IgD-negative memory B cell (primary cell): Measurements from ENCODE around the gene ARSG. TPM values are rescaled to one million over a fixed set of nuclear protein-coding genes. Genes with fewer than 3 reads are reported as not detected.
A peak's percentile ranks its signal among the peaks of the same experiment; 100 is the strongest.
"Not testable (repeated sequence)": the region's sequence is repeated elsewhere in the genome, so short reads cannot be mapped to it uniquely, and the experiment has no call there.

Experiments
- H3K27ac Mint-ChIP-seq, 3 donors: one replicate each; pipeline ENCODE4 v1.8.0; 2020 to 2022; ENCODE audit warnings: mild to moderate bottlenecking in 3 of 3, mixed read lengths in 3 of 3, moderate library complexity in 1 of 3
- H3K27me3 Mint-ChIP-seq: one replicate; pipeline ENCODE4 v1.8.0; 2021; ENCODE audit warnings: mixed read lengths
- H3K36me3 Mint-ChIP-seq: one replicate; pipeline ENCODE4 v1.8.0; 2020; ENCODE audit warnings: mild to moderate bottlenecking, mixed read lengths
- H3K4me1 Mint-ChIP-seq, 3 donors: one replicate each; pipeline ENCODE4 v1.8.0; 2020 to 2022; ENCODE audit warnings: mixed read lengths in 3 of 3, mild to moderate bottlenecking in 1 of 3
- H3K4me3 Mint-ChIP-seq, 4 donors: one replicate each; pipeline ENCODE4 v1.8.0; 2020 to 2022; ENCODE audit warnings: mild to moderate bottlenecking in 4 of 4, mixed read lengths in 4 of 4, moderate library complexity in 3 of 4
- H3K9me3 Mint-ChIP-seq, 3 donors: one replicate each; pipeline ENCODE4 v1.8.0; 2020 to 2021; ENCODE audit warnings: mixed read lengths in 3 of 3, mild to moderate bottlenecking in 1 of 3
- polyA plus RNA-seq: library from polyadenylated mRNA; unstranded; fragments of 300-500 nt; fragmentation: Illumina TruSeq; gene quantifications from one replicate; pipeline ENCODE4 v1.2.3, GENCODE V29; 2021

The ARSG gene
- 10.6 TPM for polyA plus RNA-seq

DNA sequence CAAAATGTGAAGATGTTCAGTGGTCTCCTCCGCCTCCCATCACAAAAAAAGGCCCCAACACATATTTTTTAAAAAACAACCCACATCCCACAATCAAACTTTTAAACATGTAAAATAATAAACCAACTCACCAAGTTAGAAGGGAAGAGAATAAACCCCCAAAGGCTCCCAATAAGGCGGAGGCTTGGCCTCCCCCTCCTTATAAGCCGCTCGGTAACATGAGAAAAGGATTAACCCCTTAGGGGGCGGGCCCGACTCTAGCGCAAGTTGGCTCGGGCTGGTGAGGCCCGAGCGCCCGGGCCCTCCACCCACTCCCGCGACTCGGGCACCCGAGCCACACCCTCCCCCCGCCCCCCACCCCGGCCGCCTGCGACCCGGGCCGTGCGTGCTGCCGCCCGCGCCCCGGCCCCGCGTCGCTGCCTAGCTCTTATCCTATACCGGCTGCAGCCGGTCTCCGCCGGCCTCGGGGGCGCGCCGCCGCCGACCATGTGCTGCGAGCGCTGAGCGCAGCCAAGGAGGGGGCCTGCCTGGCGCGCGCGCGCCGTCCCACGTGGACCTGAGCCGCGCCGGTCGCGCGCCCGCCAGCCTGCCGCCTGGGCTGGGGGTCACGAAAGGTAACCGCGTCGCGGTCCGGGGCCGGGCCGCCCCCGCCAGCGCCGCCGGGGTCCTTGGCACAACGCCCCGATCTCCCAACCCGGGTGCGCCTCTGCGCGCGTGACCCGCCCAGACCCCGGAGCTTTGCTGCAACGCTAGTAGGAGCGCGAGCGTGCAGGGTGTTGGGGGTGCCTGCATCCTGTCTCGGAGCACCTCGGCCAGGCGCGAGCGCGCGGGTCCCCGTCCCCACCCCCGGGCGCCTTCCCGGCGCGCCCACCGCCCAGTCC, at the start of gene ARSG, which contains the start of gene SLC16A6:
ARSG (plus strand) TSS at position 541 of the 881 bp plus-strand sequence. CDS start 15,999 bp downstream, outside the sequence.
SLC16A6 (minus strand) TSS at position 173 of the 881 bp plus-strand sequence. CDS start 12,807 bp downstream, outside the sequence.
- H3K4me1 Mint-ChIP-seq, result peaks cover 31 to 34% (median 33%) of the 10 kb centered on the region in 3 donors
- H3K4me3 Mint-ChIP-seq, result peak within 1 kb of the TSS; percentile 79 to 99 (median 92)
- no peaks in the 10 kb centered on the region for H3K27me3 Mint-ChIP-seq
- peak within 1 kb of the TSS; percentile 91 to 98 (median 97) for H3K27ac Mint-ChIP-seq
- no peaks in the 10 kb centered on the region for H3K36me3 Mint-ChIP-seq
- H3K9me3 Mint-ChIP-seq, result no peaks in the 10 kb centered on the region

DNA sequence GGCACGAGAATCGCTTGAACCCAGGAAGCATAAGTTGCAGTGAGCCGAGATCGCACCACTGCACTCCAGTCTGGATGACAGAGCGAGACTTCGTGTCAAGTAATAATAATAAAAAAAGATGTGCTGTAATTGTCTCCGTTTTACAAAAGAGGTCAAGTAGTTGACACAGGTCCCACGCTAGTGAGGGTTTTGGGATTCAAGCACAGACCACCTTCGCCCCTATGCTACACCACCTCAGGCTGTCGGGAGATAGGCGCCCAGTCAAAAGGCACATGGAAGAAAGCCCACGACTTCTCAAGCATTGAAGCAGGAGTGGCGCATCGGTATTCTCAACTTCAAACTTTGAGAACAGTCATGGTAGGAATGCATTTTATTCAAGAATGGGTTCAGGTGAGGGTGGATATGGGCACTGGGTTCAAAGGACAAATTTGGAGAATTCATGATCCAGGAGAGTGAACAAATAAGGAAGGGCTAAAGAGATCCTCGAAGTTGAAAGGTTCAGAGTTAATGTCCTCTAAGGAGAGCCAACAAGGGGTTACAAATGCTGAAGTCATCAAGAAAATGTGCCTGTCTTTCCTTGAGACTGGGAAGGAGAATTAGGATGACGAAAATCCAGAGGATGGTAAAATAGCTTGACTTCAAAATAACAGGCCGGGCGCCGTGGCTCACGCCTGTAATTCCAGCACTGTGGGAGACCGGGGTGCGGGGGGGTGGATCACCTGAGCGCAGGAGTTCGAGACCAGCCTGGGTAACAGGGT, 44.8 kb upstream of the ARSG start:
- H3K9me3 Mint-ChIP-seq, result no peaks in the 10 kb centered on the region
- H3K4me3 Mint-ChIP-seq, result peak overlapping the region; percentile 68 to 98 (median 94)
- H3K36me3 Mint-ChIP-seq, result peaks cover 4% of the 10 kb centered on the region
- H3K4me1 Mint-ChIP-seq, result peaks cover 25 to 32% (median 28%) of the 10 kb centered on the region in 3 donors
- no peaks in the 10 kb centered on the region for H3K27me3 Mint-ChIP-seq
- H3K27ac Mint-ChIP-seq, result peak overlapping the region; percentile 97 to 99 (median 98)

DNA sequence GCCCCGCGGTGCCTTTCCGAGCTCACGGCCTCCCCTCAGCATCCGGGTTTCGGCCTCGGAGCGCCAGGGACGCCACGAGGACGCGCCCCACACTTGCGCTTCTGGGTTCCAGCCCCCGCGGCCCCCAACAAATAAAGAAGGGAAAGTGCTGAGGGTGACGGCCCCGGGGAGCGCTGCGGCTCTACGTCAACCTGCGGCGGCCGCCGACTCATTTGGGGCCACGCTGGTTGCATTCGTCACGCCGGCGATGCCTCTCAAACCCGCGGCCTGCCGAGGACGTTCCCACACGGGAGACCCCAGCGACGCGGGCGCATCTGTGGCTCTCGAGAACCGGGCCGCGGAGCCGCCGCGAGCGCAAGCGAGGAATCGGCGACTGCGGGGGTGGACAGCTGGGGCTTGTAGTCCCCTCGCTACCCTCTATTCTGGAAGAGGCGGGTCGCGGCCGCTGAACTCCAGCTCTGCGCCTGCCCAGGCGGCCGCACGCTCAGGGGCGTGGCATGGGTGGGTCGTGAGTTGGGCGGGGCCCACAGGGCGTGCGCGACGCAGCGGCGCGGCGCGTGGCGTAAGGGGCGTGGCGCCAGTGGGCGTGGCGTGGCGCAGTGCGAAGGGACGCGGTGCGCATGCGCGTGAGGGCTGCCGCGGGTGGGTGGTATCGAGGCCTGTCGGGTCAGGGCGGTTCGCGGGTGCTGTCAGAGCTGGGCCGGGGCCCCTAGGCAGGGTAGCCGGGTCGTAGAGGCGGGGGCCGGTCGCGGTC, 43.7 kb upstream of the ARSG start, which contains the start of gene AMZ2:
AMZ2 (plus strand) TSS at position 599 of the 754 bp plus-strand sequence. CDS start 2,145 bp downstream, outside the sequence.
- Mint-ChIP-seq H3K4me1 (peaks cover 27 to 32% (median 28%) of the 10 kb centered on the region in 3 donors), H3K27me3 (no peaks in the 10 kb centered on the region), H3K27ac (peak within 1 kb of the TSS; percentile 98 to 99 (median 99)), H3K36me3 (peaks cover 4% of the 10 kb centered on the region), H3K4me3 (peak within 1 kb of the TSS; percentile 91 to 98 (median 94)), H3K9me3 (no peaks in the 10 kb centered on the region)

DNA sequence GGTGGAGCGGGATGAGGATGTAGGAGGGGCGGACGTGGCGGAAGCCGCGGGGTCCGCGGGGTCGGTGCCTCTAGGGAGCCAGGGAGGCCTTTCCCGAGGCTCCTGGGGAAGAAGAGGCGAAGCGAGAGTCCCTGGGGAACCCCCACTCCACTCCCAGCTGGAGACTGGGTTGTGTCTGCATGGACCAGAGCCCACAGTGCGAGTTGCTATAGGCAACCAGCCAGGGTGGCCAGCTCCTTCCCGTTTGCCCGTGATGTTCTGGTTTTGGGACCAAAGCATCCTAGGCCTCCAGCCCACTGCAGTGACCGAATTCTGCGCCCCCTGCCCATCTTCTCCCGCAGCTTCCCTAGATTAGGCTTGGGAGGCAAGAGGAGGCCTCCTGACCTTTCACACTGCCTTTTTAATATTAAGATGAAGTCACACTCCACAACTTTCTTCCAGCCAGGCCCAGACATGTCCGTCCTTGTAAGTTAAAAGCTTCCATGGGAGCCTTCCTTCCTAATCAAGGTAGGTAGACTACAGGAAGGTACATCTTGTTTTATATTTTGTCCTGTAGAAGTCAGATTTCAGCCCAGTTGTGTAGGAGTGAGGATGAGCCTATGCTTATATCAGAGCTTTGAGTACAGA, 43.0 kb upstream of the ARSG start:
- Mint-ChIP-seq H3K9me3 (no peaks in the 10 kb centered on the region), H3K36me3 (peaks cover 4% of the 10 kb centered on the region), H3K27me3 (no peaks in the 10 kb centered on the region), H3K4me3 (peak overlapping the region; percentile 91 to 98 (median 94)), H3K27ac (peak overlapping the region; percentile 98 to 99 (median 99)), H3K4me1 (peaks cover 32 to 37% (median 33%) of the 10 kb centered on the region in 3 donors)

DNA sequence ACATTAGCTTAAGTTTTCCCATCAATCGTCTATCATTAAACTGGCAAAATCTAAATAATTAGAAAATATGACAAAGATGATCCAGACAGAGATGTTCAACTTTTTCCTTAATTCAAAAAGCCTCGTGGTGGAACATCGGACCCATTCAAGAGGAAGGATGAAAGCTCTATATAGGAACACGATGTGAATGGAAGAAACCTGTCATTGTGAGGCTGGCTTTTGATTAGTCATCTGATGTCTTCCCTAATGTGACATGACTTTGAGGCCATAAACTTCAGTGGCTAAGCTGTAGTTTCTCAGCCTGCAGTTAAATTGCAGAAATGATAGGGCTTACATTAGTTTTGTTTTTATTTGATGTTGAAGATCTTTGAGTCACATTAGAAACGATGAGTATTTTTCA, 42.4 kb upstream of the ARSG start:
- H3K4me3 Mint-ChIP-seq, result peak overlapping the region; percentile 91 to 98 (median 94)
- peaks cover 2% of the 10 kb centered on the region for H3K36me3 Mint-ChIP-seq
- H3K27ac Mint-ChIP-seq, result peak overlapping the region; percentile 98 to 99 (median 99)
- peaks cover 32 to 36% (median 34%) of the 10 kb centered on the region in 3 donors for H3K4me1 Mint-ChIP-seq
- H3K9me3 Mint-ChIP-seq, result no peaks in the 10 kb centered on the region
- H3K27me3 Mint-ChIP-seq, result no peaks in the 10 kb centered on the region

DNA sequence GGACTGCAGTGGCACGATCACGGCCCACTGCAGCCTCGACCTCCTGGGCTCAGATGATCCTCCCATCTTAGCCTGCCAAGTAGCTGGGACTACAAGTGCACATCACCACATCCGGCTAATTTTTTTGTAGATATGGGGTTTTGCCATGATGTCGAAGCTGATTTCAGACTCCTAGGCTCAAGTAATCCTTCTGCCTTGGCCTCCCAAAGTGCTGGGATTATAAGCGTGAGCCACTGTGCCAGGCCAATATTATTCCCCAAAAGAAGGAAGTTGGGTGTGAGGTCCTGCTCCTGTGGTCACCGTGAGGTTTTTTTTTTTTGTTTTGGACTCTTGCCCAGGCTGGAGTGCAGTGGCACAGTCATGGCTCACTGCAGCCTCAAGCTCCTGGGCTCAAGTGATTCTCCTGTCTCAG, 41.9 kb upstream of the ARSG start:
- Mint-ChIP-seq H3K4me1 (peaks cover 36 to 40% (median 39%) of the 10 kb centered on the region in 3 donors), H3K27me3 (no peaks in the 10 kb centered on the region), H3K27ac (peak overlapping the region; percentile 98 to 99 (median 99)), H3K4me3 (peak overlapping the region; percentile 91 to 98 (median 94)), H3K36me3 (peaks cover 3% of the 10 kb centered on the region), H3K9me3 (no peaks in the 10 kb centered on the region)

DNA sequence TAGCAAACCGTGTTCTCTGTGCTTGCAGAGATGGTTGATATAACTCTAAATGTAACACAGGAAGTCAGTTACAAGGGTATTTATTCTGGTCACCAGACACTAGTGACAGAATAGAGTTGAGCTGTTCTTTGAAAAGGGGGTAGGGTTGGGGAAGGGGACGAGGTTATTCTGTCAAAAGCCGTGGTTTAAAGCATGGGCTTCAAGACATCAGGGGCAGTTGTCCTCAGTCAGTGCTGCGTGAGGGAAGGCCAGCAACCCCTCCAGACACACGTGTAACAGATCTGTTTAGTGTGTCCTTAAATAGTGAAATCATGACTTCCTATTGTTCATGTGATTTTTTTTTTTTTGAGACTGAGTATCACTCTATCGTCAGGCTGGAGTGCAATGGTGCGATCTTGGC, 37.9 kb upstream of the ARSG start:
- not testable (repeated sequence) for H3K36me3 Mint-ChIP-seq, H3K27me3 Mint-ChIP-seq, H3K9me3 Mint-ChIP-seq
- Mint-ChIP-seq H3K27ac (peak overlapping the region; percentile 54 to 88 (median 85)), H3K4me1 (peaks cover 54 to 63% (median 57%) of the 10 kb centered on the region in 3 donors), H3K4me3 (peak overlapping the region in 1 of 4 donors; percentile 66)

DNA sequence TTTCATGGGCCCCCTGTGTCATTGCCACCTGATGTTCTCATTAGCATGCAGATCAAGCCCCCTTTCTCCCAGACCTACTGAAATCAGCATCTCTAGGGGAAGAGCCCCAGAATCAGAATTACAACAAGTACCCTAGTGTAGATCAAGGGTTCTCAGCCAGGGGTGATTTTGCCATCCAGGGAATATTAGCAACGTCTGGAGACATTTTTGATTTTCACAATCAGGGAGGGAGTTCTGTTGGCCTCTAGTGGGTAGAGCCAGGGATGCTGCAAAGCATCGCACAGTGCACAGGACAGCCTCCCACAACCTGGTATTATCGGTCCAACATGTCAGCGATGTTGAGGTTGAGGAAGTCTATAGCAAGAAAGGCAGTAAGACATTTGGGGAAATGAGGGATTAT, 36.1 kb upstream of the ARSG start:
- Mint-ChIP-seq H3K4me3 (peak overlapping the region in 2 of 4 donors; percentile 4 to 44), H3K27me3 (no peaks in the 10 kb centered on the region), H3K36me3 (peaks cover 7% of the 10 kb centered on the region), H3K4me1 (peaks cover 47 to 58% (median 53%) of the 10 kb centered on the region in 3 donors), H3K9me3 (no peaks in the 10 kb centered on the region), H3K27ac (peak overlapping the region in 2 of 3 donors; percentile 41 to 88)

DNA sequence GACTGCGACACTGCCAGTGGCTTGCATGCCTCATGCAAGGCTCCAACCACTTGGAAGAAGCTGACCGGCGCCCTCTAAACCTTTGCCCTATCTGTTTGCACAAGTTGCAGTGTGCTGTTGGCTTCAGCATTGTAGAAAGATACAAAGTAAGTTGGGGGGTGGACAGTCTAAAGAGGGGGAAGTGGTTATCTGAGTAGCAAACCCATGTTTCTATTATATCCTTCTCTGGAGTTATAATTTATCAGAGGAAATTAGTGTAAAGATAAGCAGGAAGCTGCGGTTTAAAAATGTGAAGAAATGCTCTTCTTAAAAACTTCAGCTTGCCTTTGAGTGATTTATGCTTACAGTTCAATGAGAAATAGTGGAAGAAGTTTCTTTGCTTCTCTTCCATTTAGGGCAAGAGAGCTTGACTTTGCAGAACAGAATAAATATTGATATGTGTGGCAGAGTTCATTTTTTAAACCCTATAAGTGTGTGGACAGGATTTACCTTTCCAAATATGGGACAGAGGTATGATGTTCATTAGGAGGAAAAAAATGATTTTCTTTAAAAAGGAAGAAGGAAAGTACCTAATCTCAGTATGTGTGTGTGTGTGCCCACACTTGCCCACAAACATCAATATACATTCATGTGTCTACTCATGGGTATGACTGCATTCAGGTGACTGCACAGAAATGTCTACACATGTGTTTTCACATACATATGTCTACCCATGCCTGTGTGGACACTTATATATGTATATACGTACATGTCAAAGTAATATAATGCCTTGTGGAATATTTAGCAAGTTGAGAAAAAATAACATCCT, 35.4 kb upstream of the ARSG start:
- peaks cover 7% of the 10 kb centered on the region for H3K36me3 Mint-ChIP-seq
- no peaks in the 10 kb centered on the region for H3K27me3 Mint-ChIP-seq
- peak overlapping the region; percentile 14 to 93 (median 88) for H3K27ac Mint-ChIP-seq
- peaks cover 43 to 53% (median 52%) of the 10 kb centered on the region in 3 donors for H3K4me1 Mint-ChIP-seq
- H3K9me3 Mint-ChIP-seq, result no peaks in the 10 kb centered on the region
- H3K4me3 Mint-ChIP-seq, result peak overlapping the region in 3 of 4 donors; percentile 36 to 65 (median 44)

DNA sequence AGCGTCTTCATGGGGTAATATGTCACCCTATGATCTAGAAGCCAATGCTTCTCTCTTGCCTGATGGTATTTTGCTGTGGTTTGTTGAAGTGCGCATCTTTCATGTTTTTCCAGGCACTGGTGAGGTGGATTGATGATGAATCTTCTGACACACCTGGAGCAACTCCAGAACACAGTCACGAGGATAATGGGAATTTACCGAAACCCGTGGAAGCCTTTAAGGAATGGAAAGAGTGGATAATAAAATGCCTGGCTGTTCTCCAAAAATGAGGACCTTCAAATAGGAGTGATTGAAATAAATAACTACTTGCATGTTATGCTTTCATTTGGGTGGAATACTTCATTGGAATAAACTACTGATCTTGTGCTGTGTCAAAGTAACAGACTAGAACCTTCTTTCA, 34.6 kb upstream of the ARSG start:
- H3K4me1 Mint-ChIP-seq, result peaks cover 43 to 54% (median 53%) of the 10 kb centered on the region in 3 donors
- H3K27me3 Mint-ChIP-seq, H3K9me3 Mint-ChIP-seq, H3K36me3 Mint-ChIP-seq: not testable (repeated sequence)
- H3K27ac Mint-ChIP-seq, result peak overlapping the region; percentile 88 to 93 (median 92)
- peak overlapping the region in 1 of 4 donors; percentile 44 for H3K4me3 Mint-ChIP-seq

DNA sequence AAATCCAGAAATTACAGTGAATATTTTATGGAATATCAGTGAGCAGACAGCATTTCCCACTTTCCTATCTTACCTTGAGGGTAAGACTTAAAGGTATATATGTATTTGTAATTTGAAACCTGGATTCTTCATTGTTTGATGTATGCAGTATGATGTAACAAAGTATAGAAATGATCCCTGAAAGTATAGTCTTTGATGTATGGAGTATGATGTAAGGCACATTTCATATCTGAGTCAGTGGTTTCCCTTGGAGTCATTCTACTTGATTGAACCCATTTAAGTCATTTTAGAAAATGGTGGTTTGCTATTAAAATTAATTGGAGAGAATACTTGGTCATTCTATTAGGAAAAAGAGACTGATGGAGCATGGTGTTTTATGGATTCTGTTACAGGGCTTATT, 33.4 kb upstream of the ARSG start:
- no peaks in the 10 kb centered on the region for H3K27me3 Mint-ChIP-seq
- H3K4me1 Mint-ChIP-seq, result peaks cover 42 to 59% (median 53%) of the 10 kb centered on the region in 3 donors
- H3K27ac Mint-ChIP-seq, result peak overlapping the region; percentile 88 to 96 (median 88)
- peaks cover 7% of the 10 kb centered on the region for H3K36me3 Mint-ChIP-seq
- peak overlapping the region in 2 of 4 donors; percentile 56 to 60 for H3K4me3 Mint-ChIP-seq
- H3K9me3 Mint-ChIP-seq, result no peaks in the 10 kb centered on the region

DNA sequence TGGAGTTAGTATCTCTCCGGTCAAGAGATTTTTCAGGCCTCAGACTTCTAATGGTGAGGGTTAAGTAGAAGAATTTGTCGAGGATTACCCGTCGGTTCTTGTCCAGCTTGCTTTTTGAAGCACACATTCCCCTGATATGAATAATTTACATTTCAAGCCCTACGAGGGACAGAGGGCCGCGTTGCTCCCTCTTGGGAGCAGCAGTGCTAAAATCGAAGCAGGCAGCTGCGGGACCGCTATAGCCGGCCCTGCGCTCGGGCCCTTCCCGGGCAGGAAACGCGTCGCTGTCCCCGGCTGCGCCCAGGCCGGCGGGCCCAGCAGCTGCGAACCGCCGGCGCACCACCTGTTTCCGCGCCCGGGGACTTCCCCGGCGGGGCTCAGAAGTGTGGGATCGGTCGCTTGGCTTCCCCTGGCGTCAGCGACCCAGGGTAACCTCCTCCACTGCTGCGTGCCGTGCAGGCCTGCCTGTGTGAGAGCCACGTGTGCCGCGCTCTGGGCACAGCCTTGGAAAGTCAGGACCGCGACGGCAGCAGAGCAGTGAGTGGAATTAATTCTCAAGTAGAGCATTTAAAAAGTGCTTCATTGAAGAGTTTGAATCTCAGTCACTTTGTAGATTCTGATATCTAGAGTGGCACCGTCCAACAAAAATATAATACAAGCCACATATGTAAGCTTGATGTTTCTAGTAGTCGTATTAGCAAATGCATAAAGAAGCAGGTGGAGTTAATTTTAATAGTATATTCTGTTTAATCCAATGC, 32.2 kb upstream of the ARSG start:
- peak overlapping the region; percentile 88 to 96 (median 94) for H3K27ac Mint-ChIP-seq
- not testable (repeated sequence) for H3K27me3 Mint-ChIP-seq, H3K36me3 Mint-ChIP-seq, H3K9me3 Mint-ChIP-seq
- peak overlapping the region; percentile 66 to 92 (median 80) for H3K4me3 Mint-ChIP-seq
- peaks cover 39 to 53% (median 51%) of the 10 kb centered on the region in 3 donors for H3K4me1 Mint-ChIP-seq

DNA sequence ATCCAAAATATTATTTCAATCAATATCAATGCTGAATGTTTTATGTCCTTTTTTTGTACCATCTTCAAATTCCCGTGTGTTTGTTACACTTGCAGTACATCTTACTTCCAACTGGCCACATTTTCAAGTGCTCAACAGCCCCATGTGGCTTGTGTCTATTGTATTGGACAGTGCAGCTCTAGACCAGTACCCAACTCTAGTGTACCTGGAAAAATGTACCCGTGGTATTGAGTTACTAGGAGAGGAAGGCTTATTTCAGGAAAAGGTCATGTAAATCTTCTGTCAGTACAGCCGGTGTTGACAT, 31.7 kb upstream of the ARSG start:
- H3K9me3 Mint-ChIP-seq, H3K27me3 Mint-ChIP-seq, H3K36me3 Mint-ChIP-seq: not testable (repeated sequence)
- Mint-ChIP-seq H3K4me3 (peak overlapping the region in 2 of 4 donors; percentile 27 to 68), H3K4me1 (peaks cover 35 to 50% (median 46%) of the 10 kb centered on the region in 3 donors), H3K27ac (peak overlapping the region; percentile 88 to 96 (median 94))
